Measurements from ENCODE around the gene ACADSB.

DNA sequence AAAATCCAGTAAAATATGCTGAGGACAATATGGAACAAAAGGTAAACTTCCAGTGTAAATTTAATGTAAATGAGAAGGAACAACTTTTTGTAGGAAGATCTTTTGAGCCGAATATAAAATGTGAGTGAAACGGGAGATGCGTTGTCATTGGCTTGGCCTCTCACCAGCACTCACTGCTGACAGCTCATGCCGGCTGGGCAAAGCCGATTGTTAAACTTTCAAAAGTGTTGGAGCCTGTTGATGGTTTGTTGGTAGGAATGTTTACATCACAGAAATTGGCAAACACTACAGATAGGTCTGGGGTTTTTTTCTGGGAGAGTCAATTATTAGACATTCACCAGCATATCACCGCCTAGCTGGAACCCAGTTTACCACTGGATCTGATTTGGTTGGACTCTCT, 22.5 kb upstream of the ACADSB start:
- TF ChIP-seq, protein P1, sequence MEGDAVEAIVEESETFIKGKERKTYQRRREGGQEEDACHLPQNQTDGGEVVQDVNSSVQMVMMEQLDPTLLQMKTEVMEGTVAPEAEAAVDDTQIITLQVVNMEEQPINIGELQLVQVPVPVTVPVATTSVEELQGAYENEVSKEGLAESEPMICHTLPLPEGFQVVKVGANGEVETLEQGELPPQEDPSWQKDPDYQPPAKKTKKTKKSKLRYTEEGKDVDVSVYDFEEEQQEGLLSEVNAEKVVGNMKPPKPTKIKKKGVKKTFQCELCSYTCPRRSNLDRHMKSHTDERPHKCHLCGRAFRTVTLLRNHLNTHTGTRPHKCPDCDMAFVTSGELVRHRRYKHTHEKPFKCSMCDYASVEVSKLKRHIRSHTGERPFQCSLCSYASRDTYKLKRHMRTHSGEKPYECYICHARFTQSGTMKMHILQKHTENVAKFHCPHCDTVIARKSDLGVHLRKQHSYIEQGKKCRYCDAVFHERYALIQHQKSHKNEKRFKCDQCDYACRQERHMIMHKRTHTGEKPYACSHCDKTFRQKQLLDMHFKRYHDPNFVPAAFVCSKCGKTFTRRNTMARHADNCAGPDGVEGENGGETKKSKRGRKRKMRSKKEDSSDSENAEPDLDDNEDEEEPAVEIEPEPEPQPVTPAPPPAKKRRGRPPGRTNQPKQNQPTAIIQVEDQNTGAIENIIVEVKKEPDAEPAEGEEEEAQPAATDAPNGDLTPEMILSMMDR (IDR thresholded peaks at IDR 0.05), result no peak
- TF ChIP-seq FOXJ3 (CRISPR knock-in tag; IDR thresholded peaks at IDR 0.05), result no peak
- TF ChIP-seq, protein P2, sequence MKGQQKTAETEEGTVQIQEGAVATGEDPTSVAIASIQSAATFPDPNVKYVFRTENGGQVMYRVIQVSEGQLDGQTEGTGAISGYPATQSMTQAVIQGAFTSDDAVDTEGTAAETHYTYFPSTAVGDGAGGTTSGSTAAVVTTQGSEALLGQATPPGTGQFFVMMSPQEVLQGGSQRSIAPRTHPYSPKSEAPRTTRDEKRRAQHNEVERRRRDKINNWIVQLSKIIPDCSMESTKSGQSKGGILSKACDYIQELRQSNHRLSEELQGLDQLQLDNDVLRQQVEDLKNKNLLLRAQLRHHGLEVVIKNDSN (IDR thresholded peaks at IDR 0.05; ENCODE audit: borderline replicate concordance, low read depth), result no peak
- TF ChIP-seq, protein P3, sequence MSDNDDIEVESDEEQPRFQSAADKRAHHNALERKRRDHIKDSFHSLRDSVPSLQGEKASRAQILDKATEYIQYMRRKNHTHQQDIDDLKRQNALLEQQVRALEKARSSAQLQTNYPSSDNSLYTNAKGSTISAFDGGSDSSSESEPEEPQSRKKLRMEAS (IDR thresholded peaks at IDR 0.05; ENCODE audit: low read depth), result no peak
- TF ChIP-seq, protein P4, sequence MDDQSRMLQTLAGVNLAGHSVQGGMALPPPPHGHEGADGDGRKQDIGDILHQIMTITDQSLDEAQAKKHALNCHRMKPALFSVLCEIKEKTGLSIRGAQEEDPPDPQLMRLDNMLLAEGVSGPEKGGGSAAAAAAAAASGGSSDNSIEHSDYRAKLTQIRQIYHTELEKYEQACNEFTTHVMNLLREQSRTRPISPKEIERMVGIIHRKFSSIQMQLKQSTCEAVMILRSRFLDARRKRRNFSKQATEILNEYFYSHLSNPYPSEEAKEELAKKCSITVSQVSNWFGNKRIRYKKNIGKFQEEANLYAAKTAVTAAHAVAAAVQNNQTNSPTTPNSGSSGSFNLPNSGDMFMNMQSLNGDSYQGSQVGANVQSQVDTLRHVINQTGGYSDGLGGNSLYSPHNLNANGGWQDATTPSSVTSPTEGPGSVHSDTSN (IDR thresholded peaks at IDR 0.05), result no peak
- no peak for TF ChIP-seq SMC3 (IDR thresholded peaks at IDR 0.05; ENCODE audit: low read depth, low read length)
- TF ChIP-seq, protein P5, sequence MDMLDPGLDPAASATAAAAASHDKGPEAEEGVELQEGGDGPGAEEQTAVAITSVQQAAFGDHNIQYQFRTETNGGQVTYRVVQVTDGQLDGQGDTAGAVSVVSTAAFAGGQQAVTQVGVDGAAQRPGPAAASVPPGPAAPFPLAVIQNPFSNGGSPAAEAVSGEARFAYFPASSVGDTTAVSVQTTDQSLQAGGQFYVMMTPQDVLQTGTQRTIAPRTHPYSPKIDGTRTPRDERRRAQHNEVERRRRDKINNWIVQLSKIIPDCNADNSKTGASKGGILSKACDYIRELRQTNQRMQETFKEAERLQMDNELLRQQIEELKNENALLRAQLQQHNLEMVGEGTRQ (IDR thresholded peaks at IDR 0.05; ENCODE audit: borderline replicate concordance, low read depth, low read length), result no peak
- no peak for TF ChIP-seq JUND (IDR thresholded peaks at IDR 0.05)
- no peak for TF ChIP-seq TAF1 (IDR thresholded peaks at IDR 0.05; ENCODE audit: borderline replicate concordance, low read depth, low read length)
- TF ChIP-seq TCF12 (IDR thresholded peaks at IDR 0.05), result no peak
- no peak for TF ChIP-seq RXRA (IDR thresholded peaks at IDR 0.05; ENCODE audit: borderline replicate concordance, low read depth)

All from SK-N-SH (cell line).